ENCODE results near the gene OBP2A.
"Not testable (repeated sequence)": the region's sequence is repeated elsewhere in the genome, so short reads cannot be mapped to it uniquely, and the experiment has no call there.

- not testable (repeated sequence) for TF ChIP-seq POLR2AphosphoS5, CTCF, EP300 (IDR thresholded peaks at IDR 0.05)
These were observed 2.5 kb upstream of the OBP2A start for GRCh38 chr9:135543262-135543894.
